ENCODE results near the gene SCD5. TPM values are rescaled to one million over a fixed set of nuclear protein-coding genes. Genes with fewer than 3 reads are reported as not detected.

The SCD5 gene
- total and polyA plus RNA-seq, 2 of the 8 experiments (the other 6 are each of a cell fraction or from before 2014, with no cell fraction given) = 0.92 to 1.2 TPM

GRCh38 chr4:82774711-82775171, 23.9 kb downstream of the SCD5 start (continued):
- no peak for TF ChIP-seq SP4 (IDR thresholded peaks at IDR 0.05; ENCODE audit: low read length)
